ENCODE data around the gene UBE4A. TPM values are rescaled to one million over a fixed set of nuclear protein-coding genes. Genes with fewer than 3 reads are reported as not detected.

UBE4A gene
- total and polyA plus RNA-seq, 2 experiments from 2014 or later, result 11.8 to 42.2 TPM

DNA sequence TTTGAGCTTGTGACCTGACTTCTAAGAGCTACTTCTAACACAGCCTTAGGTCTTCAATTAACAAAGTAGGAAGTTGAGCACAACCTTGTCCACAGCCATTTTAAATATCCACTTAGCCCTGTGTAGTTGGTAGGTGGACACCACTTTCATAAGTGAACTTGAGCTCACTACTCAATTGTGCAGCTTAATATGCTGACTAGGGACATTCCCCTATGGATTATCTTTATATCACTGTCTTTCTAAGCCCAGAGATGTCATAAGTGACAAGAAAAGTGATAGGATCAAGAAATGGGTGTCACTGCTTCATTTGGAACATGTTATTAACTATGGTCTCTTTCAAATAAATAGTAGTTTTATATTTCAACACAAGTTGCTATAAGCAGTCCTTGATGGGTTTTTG lies 38.0 kb downstream of the UBE4A start (continued):
- TF ChIP-seq ZNF462 (CRISPR knock-in tag; IDR thresholded peaks at IDR 0.05) (no peak), ETS1 (IDR thresholded peaks at IDR 0.05) (no peak), CREB1 (CRISPR knock-in tag; IDR thresholded peaks at IDR 0.05; ENCODE audit: low read depth) (no peak), CTCF (conservative IDR thresholded peaks at IDR 0.05; ENCODE audit: low read depth in 2 of 2) (no peak), EZH2 (IDR thresholded peaks at IDR 0.05; ENCODE audit: low read depth, unreplicated experiment) (no peak), EZH2phosphoT487 (IDR thresholded peaks at IDR 0.05; ENCODE audit: unreplicated experiment) (no peak)
